UCSD-AML1 (cell line): ENCODE results near the gene ARHGAP11A.

Experiments
- DNase-seq: peaks from one replicate; lab custom pipeline; 2025; ENCODE audit not compliant: unreplicated experiment; lab: John Stamatoyannopoulos, UW

Gene ARHGAP11A

GRCh38 chr15:32652178-32652577 lies 36.9 kb downstream of the ARHGAP11A start:
- no peak for DNase-seq

GRCh38 chr15:32656091-32656490 lies 40.8 kb downstream of the ARHGAP11A start:
- DNase-seq = peak; percentile 15

GRCh38 chr15:32656496-32656895 lies 41.2 kb downstream of the ARHGAP11A start:
- DNase-seq = no peak

GRCh38 chr15:32657198-32657883 lies 42.0 kb downstream of the ARHGAP11A start:
- no peak for DNase-seq

GRCh38 chr15:32657941-32658340 lies 42.6 kb downstream of the ARHGAP11A start:
- no peak for DNase-seq

- no peak for DNase-seq
Measured at GRCh38 chr15:32659340-32660155, 44.2 kb downstream of the ARHGAP11A start.

GRCh38 chr15:32663671-32664070 lies 48.4 kb downstream of the ARHGAP11A start:
- DNase-seq = no peak

- DNase-seq = no peak
Measured at GRCh38 chr15:32664796-32665195, 49.5 kb downstream of the ARHGAP11A start.

- DNase-seq = no peak
Measured at GRCh38 chr15:32667321-32667720, 52.0 kb downstream of the ARHGAP11A start.

- DNase-seq = no peak
Measured at GRCh38 chr15:32668942-32669341, 53.6 kb downstream of the ARHGAP11A start.

GRCh38 chr15:32669896-32670611 lies 54.8 kb downstream of the ARHGAP11A start:
- no peak for DNase-seq

GRCh38 chr15:32670623-32671022 lies 55.3 kb downstream of the ARHGAP11A start:
- DNase-seq = no peak

GRCh38 chr15:32671339-32672325 lies 56.3 kb downstream of the ARHGAP11A start:
- DNase-seq = no peak

GRCh38 chr15:32674681-32675080 lies 59.4 kb downstream of the ARHGAP11A start:
- DNase-seq = no peak

GRCh38 chr15:32675466-32675865 lies 60.2 kb downstream of the ARHGAP11A start:
- no peak for DNase-seq

GRCh38 chr15:32676169-32676568 lies 60.9 kb downstream of the ARHGAP11A start:
- no peak for DNase-seq

- DNase-seq = no peak
Measured at GRCh38 chr15:32677238-32677750, 62.0 kb downstream of the ARHGAP11A start.

- no peak for DNase-seq
Measured at GRCh38 chr15:32679298-32679690, 64.0 kb downstream of the ARHGAP11A start.

GRCh38 chr15:32682569-32682968 lies 67.3 kb downstream of the ARHGAP11A start:
- no peak for DNase-seq

GRCh38 chr15:32682977-32683630 lies 67.8 kb downstream of the ARHGAP11A start:
- no peak for DNase-seq
